HuH-7 (cell line): Measurements from ENCODE around the gene P2RX3.
"Not testable (repeated sequence)": the region's sequence is repeated elsewhere in the genome, so short reads cannot be mapped to it uniquely, and the experiment has no call there.

Experiments used
- DNase-seq: peaks from one replicate; pipeline ENCODE4 v3.0.0; 2011; ENCODE audit warnings: low spot score

The P2RX3 gene

GRCh38 chr11:57338142-57338541, at the start of gene P2RX3:
P2RX3 (plus strand) TSS chr11:57338352; CDS start chr11:57338551, 199 bp downstream.
- DNase-seq, result no peak

GRCh38 chr11:57288771-57289579, 49.2 kb upstream of the P2RX3 start:
- no peak for DNase-seq

GRCh38 chr11:57290288-57290687, 47.9 kb upstream of the P2RX3 start:
- DNase-seq, result no peak

- no peak for DNase-seq
Observed at GRCh38 chr11:57294225-57295131, 43.7 kb upstream of the P2RX3 start.

GRCh38 chr11:57296205-57296604, 41.9 kb upstream of the P2RX3 start:
- DNase-seq, result not testable (repeated sequence)

GRCh38 chr11:57297221-57297620, 40.9 kb upstream of the P2RX3 start:
- no peak for DNase-seq

- DNase-seq, result no peak
Observed at GRCh38 chr11:57299150-57299737, 38.9 kb upstream of the P2RX3 start.

GRCh38 chr11:57300785-57301184, 37.4 kb upstream of the P2RX3 start:
- no peak for DNase-seq

- no peak for DNase-seq
Observed at GRCh38 chr11:57301711-57302423, 36.3 kb upstream of the P2RX3 start.

GRCh38 chr11:57302489-57302888, 35.7 kb upstream of the P2RX3 start:
- no peak for DNase-seq

GRCh38 chr11:57303280-57303989, 34.7 kb upstream of the P2RX3 start:
- no peak for DNase-seq

GRCh38 chr11:57303990-57304579, 34.1 kb upstream of the P2RX3 start:
- no peak for DNase-seq

- no peak for DNase-seq
Observed at GRCh38 chr11:57305523-57305922, 32.6 kb upstream of the P2RX3 start.

GRCh38 chr11:57306161-57306876, 31.8 kb upstream of the P2RX3 start:
- no peak for DNase-seq

- DNase-seq, result no peak
Observed at GRCh38 chr11:57306940-57307565, 31.1 kb upstream of the P2RX3 start.

- DNase-seq, result no peak
Observed at GRCh38 chr11:57307666-57308270, 30.4 kb upstream of the P2RX3 start.

- DNase-seq, result no peak
Observed at GRCh38 chr11:57308426-57309060, 29.6 kb upstream of the P2RX3 start.

- no peak for DNase-seq
Observed at GRCh38 chr11:57309106-57310059, 28.8 kb upstream of the P2RX3 start.
